GM21367 (cell line): Measurements from ENCODE around the gene SELPLG.
"Not testable (repeated sequence)": the region's sequence is repeated elsewhere in the genome, so short reads cannot be mapped to it uniquely, and the experiment has no call there.

Source experiments
- ATAC-seq: cut with Tn5 transposase; IDR thresholded peaks from one replicate; pipeline ENCODE4 v1.9.1; 2021; ENCODE audit not compliant: unreplicated experiment

Gene SELPLG

DNA sequence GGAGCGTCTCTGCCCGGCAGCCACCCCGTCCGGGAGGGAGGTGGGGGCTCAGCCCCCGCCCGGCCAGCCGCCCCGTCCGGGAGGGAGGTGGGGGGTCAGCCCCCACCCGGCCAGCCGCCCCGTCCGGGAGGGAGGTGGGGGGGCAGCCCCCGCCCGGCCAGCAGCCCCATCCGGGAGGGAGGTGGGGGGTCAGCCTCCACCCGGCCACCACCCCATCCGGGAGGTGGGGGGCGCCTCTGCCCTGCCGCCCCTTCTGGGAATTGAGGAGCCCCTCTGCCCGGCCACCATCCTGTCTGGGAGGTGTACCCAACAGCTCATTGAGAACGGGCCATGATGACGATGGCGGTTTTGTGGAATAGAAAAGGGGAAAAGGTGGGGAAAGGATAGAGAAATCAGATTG is 22.6 kb upstream of the SELPLG start:
- not testable (repeated sequence) for ATAC-seq

DNA sequence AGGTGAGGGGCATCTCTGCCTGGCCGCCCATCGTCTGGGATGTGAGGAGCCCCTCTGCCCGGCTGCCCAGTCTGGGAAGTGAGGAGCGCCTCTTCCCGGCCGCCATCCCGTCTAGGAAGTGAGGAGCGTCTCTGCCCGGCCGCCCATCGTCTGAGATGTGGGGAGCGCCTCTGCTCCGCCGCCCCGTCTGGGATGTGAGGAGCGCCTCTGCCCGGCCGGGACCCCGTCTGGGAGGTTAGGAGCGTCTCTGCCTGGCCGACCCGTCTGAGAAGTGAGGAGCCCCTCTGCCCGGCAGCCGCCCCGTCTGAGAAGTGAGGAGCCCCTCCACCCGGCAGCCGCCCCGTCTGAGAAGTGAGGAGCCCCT is 22.1 kb upstream of the SELPLG start:
- ATAC-seq, result not testable (repeated sequence)

GRCh38 chr12:108654622-108655021 is 20.9 kb upstream of the SELPLG start:
- ATAC-seq, result not testable (repeated sequence)

- no peak for ATAC-seq
Observed at GRCh38 chr12:108653922-108654321, 20.2 kb upstream of the SELPLG start.

GRCh38 chr12:108653082-108653516 is 19.4 kb upstream of the SELPLG start:
- ATAC-seq, result no peak

GRCh38 chr12:108650083-108650482 is 16.4 kb upstream of the SELPLG start:
- no peak for ATAC-seq

DNA sequence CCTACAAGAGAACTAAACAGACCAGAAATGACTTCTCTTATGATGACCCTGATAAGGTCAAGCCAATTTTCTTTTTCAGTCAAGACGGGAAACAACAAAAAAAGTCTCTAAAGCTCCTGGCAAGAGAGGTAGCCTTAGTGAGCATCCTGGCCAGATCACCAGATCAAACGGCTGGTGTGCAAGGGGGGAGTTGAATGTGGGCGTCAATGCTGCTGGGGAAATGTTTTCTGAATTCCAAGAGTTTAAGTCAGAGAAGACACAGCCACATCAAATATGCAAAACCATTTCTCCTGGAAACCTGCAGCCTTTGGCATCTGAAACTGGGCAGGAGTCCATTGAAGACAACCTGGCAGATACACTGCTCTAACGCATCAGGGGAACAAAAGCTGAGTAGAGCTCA is 16.0 kb upstream of the SELPLG start:
- ATAC-seq, result no peak

GRCh38 chr12:108649126-108649525 is 15.4 kb upstream of the SELPLG start:
- no peak for ATAC-seq

DNA sequence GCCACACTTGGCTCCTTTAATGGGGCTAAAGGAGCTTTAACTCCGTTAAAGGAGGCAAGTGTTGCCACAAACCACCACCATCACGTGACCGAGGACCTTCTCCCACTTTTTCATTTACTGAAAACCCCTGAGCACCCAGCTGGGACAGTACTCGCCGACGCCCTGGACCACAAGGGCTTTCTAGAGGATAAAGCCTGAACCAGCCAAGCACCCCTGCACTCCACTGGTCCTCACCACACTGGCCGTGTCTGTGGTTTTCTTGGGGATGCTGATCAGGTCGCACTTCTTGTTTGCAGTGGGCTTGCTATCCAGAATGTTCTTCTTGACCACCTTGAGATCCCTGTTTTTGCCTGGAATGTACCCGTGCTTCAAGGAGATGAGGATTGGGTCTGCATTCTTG is 14.7 kb upstream of the SELPLG start:
- no peak for ATAC-seq

DNA sequence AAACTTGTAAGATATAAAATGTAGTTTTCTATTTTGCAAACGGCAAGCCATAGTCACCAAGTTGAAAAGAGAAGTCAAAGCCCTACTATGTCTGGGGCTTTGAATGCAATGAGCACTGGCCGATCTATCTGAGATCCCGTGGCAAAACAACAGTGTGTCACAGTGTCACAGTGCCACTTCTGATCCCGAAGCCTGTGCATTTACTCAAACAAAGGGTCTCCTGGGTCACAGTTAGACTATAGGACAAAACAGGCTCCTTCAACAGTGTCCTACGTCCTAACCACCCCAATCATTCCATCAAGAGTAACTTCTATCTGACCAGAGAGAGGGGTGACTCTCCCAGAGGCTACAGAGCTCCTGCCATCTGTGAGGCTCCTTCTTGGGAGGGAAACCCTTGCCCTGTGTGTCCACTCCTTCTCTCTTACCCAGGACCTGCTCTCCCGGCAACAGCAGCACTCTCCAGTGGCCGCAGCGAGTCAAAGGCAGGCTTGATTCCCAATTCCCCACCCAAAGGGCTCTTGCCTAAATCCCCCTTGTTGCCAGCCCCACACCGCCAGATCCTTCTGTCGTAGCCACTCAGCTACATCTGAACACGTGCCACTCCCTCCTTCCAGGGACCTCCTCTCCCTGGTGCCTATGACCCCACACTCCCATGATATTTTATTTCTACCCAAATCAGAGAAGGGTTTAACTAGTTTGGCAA is 14.0 kb upstream of the SELPLG start:
- ATAC-seq, result no peak

DNA sequence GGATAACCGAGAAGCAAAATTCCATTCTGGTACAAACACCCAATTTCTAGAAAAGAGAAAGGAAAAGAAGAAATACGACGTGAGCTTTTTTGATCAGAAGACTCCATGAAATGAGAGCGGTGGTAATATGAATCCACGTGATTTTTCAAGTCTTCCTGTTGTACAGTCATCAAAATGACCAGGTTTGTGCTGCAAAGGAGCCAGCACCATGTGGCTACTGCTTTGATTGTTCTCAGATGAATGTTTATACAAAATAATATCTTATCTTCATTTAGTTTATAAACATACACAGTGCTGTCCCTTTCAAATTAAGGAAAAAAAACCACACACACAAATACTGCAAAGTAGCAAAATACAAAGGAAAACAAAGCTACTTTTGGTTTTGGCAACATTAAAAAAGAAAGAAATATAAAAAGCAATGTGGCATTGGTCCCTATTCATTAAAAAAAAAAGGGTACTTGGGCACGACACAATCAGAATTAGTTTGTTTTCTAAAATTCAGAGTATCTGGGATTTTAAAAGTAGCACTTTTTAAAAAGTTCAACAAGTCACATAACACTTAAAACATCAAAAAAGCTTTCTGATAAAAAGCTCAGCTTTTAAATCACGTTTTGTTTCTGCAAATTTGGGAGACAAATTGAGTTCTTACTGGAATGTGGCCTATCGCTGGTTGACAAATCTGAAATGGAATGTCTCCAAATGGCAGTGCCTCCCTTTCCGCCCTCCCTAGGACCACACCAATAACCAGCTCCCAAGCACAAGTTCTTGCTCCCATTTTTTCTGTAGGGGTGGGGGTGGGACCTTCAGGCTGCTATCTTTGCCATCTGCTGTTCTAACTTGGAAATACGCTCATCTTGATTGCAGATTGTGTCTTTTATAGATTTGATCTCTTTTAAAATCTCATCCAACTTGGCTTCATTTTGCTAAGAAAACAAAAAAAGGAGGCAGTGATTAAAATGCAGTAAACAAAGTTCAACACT is 13.2 kb upstream of the SELPLG start:
- no peak for ATAC-seq

DNA sequence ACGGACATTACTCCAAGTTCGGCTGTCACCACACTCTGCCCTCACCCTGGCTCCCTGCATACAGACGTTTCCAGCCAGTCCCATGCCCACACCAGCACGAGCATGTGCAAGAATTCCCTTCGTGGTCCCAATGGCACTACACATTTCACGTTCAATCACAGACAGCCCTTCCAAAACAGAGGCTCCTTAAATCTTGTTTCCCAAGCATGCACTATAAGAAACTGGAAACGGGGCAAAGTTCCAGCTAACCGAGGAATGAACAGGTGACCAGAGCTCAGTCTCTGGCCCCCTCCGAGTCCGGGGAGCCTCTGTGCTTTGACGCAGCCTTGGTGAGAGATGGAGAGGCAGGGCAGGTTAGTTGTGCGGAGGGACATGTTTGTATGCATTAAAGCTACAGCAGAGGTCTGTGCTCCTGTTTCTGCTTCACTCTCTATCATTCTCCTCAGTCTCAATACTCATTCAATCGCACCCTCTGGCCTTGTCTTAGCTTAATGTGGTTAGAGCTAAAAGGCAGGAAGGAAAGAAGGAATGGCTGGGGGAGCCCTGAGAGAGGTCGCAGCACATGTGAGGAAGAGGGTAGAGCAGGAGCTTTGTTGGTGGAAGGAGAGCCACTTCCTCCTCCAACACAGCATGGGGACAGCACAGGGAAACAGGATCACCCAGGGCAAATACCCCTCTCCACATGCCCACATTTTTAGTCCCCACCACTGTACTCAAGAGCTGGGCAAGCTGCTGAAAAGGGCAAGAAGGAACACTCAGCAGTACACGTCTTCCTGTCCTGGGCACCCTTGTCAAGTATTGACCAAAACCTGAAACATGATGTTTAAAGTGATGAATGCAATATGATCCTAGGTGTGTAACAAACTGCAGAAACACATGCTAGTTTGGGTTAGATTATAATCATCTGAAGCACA is 12.2 kb upstream of the SELPLG start:
- ATAC-seq, result no peak

- ATAC-seq, result no peak
Observed at GRCh38 chr12:108644811-108645120, 11.1 kb upstream of the SELPLG start.

DNA sequence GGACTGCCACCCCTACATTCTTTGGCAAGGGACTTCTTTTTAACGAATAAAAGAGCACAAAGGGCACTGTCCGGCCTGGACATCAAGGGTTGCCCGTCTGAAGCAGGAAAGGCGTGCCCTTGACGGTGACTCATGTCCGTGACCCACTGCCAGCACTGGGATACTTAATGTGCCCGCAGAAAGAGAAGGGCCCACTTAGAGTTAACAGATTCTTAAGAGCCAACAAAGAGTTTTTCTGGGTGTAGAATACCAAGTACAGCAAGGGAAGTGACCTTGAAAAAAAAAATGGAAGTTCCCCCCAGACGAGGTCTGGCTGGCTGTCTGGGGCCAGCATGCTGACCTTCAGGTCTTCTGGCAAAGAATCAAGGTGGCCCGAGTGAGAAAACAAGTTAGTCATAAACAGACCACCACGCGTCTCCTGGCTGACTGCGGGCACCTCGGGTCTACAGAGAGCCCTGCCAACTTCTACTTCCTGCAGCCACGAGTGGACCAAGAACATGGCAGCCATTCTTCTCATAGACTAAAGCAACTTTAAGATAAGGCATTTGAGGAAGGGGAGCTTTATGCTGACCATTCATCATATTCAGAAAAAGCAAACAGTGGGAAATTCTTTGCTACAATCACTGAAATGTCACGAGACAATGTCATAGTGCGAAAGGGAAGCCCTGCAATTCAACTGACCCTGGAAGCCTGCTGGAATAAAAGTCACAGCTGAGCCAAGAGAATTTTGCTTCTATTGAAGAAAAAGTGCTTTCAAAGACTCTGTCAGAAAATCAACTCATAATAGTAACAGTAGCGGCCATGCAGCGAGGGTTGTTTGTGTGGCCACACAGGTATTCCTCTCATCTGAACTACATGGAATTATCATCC is 10.5 kb upstream of the SELPLG start:
- no peak for ATAC-seq

DNA sequence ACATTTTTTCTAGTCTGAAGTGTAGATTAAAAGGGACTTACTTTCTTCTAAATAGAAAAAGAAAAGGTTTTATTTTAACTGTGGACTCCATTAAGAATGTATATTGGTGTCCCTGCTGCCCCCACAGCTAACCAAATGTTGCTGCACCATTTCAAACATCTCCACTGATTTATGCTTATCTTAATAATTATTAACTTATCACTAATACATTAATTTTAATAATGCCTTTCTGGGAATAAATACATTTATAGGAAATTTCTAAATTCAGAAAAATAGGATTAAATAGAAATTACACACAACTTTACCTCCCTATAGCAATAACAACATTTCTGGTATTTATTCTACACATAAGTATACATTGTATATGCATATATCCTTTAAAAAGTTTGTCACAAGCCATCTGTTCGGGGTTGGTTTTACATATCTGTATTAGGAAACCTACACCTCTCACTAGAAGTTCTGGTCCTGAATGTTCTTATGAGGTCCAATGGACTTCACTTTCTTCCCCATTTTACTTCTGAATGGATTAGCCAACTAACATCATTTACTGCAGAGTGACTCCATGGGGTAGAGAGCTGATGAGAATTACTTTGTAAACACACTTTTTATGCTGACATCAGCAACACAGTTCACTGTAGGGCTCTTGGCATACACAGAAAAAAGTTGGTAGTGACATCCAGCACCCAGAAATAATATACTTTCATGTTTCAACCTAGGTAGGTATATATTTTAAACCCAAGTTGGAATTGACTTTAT is 9.4 kb upstream of the SELPLG start:
- ATAC-seq, result no peak

DNA sequence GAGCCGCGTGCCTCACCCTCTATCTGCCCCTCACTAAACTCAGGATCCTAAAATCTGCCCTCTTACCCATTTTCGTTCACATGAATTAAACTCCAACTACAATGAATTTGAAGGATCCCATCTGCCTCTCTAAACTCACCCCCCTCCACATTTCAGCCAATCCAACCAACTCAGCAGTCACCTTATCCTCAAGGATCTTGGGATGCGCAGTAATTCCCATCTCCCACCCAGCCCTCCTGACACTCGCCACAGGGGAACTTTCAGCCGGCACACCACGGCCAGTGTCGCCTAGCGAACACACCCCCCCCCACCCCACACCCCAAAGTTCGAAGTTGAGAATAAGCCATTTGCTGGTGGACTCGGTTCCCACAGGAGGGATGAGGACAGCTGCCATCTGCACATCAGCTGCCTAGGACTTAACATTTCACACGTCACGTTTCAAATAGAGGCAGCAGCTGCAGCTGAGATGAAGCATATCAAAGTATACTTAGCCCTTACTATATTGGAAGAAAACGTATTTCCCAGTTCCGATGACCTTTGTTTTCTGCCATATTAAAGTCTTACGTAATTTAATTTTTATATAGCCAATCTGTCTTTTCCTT is 8.7 kb upstream of the SELPLG start:
- ATAC-seq, result no peak

- no peak for ATAC-seq
Observed at GRCh38 chr12:108641446-108642268, 8.0 kb upstream of the SELPLG start.

DNA sequence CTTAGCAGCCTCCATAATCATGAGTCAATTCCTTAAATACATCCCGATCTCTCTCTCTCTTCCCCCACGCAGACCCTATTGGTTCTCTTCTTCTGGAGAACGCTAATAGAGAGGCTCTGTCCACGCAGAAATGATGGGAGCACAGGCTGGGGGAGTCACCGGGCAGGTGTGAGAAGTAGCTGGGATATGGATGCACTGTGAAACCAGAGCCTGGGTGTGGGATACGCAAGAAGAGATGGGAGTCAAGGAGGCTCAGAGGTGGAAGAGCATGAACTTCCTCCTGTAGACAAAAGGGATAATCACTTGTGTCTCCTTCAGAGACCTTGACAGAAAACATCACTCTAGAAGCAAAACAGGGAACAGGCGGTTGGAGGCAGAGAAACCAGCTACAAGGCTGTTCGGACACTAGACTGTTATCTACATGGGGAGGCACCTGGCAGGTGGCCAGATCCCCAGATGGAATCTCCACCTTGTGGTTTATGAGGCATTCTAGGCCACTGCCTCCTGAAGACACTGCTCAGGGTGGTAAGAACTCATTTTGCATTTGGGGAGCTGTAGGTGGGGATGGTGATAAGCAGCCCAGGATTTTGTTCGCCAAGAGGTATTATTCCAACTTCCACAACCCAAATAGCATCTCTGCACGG is 7.2 kb upstream of the SELPLG start:
- ATAC-seq, result no peak
